DND-41 (cell line): Measurements from ENCODE around the gene AKAP13.

Experiments
- ATAC-seq: fragments of 200-7000 bp; cut with Tn5 transposase; 3 replicates; pipeline ENCODE4 v1.9.1; 2021; ENCODE audit warnings: low read depth; ENCODE audit not compliant: insufficient read depth
- DNase-seq: peaks from one replicate; pipeline ENCODE4 v3.0.0-alpha.2; 2020
- H2AFZ ChIP-seq: 2 replicates; pipeline ENCODE4 v1.6.0; 2012; ENCODE audit warnings: low read depth, low read length
- H3K27ac ChIP-seq: 2 replicates; pipeline ENCODE4 v1.5.1; 2012; ENCODE audit warnings: low read length, inconsistent platforms
- H3K27me3 ChIP-seq: fragments of 200-600 bp; sonication (generic); 2 replicates; pipeline ENCODE4 v1.6.0; 2012; ENCODE audit warnings: low read length, mild to moderate bottlenecking, inconsistent platforms; ENCODE audit not compliant: insufficient read depth, poor library complexity
- H3K36me3 ChIP-seq: 2 replicates; pipeline ENCODE4 v1.5.1; 2012; ENCODE audit warnings: low read length, inconsistent platforms; ENCODE audit not compliant: insufficient read depth
- H3K4me1 ChIP-seq: 2 replicates; pipeline ENCODE4 v1.5.1; 2012; ENCODE audit warnings: mild to moderate bottlenecking, low read length; ENCODE audit not compliant: insufficient read depth
- H3K4me2 ChIP-seq: 2 replicates; pipeline ENCODE4 v1.6.0; 2012; ENCODE audit warnings: mild to moderate bottlenecking, moderate library complexity, low read length, inconsistent platforms; ENCODE audit not compliant: insufficient read depth
- H3K4me3 ChIP-seq, 2 experiments: fragments of 200-600 bp in 1 of 2; shearing (Covaris generic) in 1 of 2; 2 replicates each; pipeline ENCODE4 v1.5.1; 2012 to 2016; ENCODE audit warnings: inconsistent platforms in 2 of 2, low read length in 2 of 2, mild to moderate bottlenecking in 2 of 2, low read depth in 1 of 2, moderate library complexity in 1 of 2
- H3K79me2 ChIP-seq: 2 replicates; pipeline ENCODE4 v1.6.0; 2012; ENCODE audit warnings: low read length, inconsistent platforms; ENCODE audit not compliant: insufficient read depth
- H3K9ac ChIP-seq: 2 replicates; pipeline ENCODE4 v1.6.0; 2012; ENCODE audit warnings: low read depth, mild to moderate bottlenecking, inconsistent platforms, low read length, moderate library complexity
- H3K9me3 ChIP-seq: 2 replicates; pipeline ENCODE4 v1.5.1; 2012; ENCODE audit warnings: low read length, moderate library complexity, mild to moderate bottlenecking, inconsistent platforms; ENCODE audit not compliant: insufficient read depth, severe bottlenecking
- H4K20me1 ChIP-seq: 2 replicates; pipeline ENCODE4 v1.6.0; 2012; ENCODE audit warnings: low read length; ENCODE audit not compliant: insufficient read depth
- EZH2 ChIP-seq: IDR thresholded peaks from 3 replicates; pipeline ENCODE4 v1.6.1; 2012; ENCODE audit warnings: borderline replicate concordance, low read depth, mild to moderate bottlenecking, moderate library complexity, low read length, inconsistent platforms; ENCODE audit not compliant: severe bottlenecking
- TF ChIP-seq, protein P1 (sequence below): IDR thresholded peaks from 2 replicates; pipeline ENCODE4 v1.5.1; 2012; ENCODE audit warnings: borderline replicate concordance, low read length, moderate library complexity, mild to moderate bottlenecking; ENCODE audit not compliant: poor library complexity, severe bottlenecking; ENCODE audit errors: extremely low read depth

Gene AKAP13

DNA sequence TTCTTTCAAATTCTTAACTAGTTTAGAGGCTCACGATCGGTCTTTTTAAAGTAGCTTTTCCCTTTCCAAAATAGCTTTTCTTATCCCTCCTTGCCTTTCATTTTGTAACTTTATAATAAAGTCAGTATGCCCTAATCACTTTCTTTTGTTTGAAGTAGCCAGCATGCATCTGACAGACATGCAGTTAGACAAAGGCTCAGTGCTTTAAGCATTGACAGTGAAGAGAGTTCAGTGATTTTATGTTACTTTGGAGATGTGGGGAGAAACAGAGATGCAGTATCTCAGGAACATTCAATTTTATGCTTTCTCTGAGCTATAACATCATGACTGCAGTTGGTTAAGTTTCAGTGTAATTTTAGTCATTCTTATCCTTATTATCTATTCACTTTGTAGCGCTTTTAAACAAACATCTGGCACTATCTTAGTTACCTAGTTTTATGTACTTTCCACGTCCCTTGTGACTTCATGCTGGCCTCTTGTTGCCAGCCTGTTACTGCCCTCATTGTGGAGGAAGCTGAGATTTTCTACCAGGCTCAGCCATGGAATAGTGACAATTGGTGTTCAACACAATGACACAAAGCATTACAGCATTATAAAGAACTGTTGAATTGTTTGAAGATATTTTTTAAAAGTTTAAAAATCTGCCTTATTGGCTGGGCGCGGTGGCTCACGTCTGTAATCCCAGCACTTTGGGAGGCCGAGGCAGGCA, 90.3 kb downstream of the AKAP13 start:
- no peak for ATAC-seq
- Histone ChIP-seq H3K79me2 (no peaks in the 10 kb centered on the region), H3K4me3 (no peak overlapping the region), H3K4me1 (no peaks in the 10 kb centered on the region), H3K9ac (no peak overlapping the region), H3K27ac (no peak overlapping the region), H4K20me1 (no peaks in the 10 kb centered on the region; the same call in 1 of the 2 replicates), H3K27me3 (no peaks in the 10 kb centered on the region), H3K9me3 (no peaks in the 10 kb centered on the region), H3K4me2 (no peak overlapping the region), H3K36me3 (no peaks in the 10 kb centered on the region), H2AFZ (no peak overlapping the region)
- DNase-seq = no peak
- TF ChIP-seq EZH2 = no peak
- TF ChIP-seq, protein P1, sequence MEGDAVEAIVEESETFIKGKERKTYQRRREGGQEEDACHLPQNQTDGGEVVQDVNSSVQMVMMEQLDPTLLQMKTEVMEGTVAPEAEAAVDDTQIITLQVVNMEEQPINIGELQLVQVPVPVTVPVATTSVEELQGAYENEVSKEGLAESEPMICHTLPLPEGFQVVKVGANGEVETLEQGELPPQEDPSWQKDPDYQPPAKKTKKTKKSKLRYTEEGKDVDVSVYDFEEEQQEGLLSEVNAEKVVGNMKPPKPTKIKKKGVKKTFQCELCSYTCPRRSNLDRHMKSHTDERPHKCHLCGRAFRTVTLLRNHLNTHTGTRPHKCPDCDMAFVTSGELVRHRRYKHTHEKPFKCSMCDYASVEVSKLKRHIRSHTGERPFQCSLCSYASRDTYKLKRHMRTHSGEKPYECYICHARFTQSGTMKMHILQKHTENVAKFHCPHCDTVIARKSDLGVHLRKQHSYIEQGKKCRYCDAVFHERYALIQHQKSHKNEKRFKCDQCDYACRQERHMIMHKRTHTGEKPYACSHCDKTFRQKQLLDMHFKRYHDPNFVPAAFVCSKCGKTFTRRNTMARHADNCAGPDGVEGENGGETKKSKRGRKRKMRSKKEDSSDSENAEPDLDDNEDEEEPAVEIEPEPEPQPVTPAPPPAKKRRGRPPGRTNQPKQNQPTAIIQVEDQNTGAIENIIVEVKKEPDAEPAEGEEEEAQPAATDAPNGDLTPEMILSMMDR = no peak

DNA sequence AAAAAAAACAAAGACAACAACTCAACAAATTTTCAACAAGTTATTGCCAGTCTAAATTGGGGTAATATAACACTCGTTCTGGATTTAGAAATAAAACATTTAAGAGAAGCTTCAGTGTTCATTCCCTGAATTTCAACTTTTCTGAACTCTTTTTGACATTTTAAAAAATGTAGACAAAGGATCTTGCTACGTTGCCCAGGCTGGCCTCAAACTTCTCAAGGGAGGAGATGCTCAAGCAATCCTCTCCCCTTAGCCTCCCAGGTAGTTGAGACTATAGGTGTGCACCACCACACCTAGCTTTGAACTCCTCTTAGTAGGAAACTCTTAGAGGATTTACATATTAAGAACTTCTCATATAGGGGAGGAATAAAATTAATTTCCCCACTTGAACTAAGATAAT, 91.9 kb downstream of the AKAP13 start:
- H3K27me3 ChIP-seq = no peaks in the 10 kb centered on the region
- no peaks in the 10 kb centered on the region for H3K79me2 ChIP-seq
- no peaks in the 10 kb centered on the region for H3K36me3 ChIP-seq
- no peak overlapping the region for H3K4me2 ChIP-seq
- H3K4me1 ChIP-seq = no peaks in the 10 kb centered on the region
- no peak overlapping the region for H2AFZ ChIP-seq
- H3K9ac ChIP-seq = no peak overlapping the region
- DNase-seq (no peak), ATAC-seq (no peak)
- H4K20me1 ChIP-seq = no peaks in the 10 kb centered on the region; the same call in 1 of the 2 replicates
- TF ChIP-seq, protein P1 = no peak
- no peak for TF ChIP-seq EZH2
- no peak overlapping the region for H3K27ac ChIP-seq
- H3K9me3 ChIP-seq = no peaks in the 10 kb centered on the region
- no peak overlapping the region for H3K4me3 ChIP-seq

DNA sequence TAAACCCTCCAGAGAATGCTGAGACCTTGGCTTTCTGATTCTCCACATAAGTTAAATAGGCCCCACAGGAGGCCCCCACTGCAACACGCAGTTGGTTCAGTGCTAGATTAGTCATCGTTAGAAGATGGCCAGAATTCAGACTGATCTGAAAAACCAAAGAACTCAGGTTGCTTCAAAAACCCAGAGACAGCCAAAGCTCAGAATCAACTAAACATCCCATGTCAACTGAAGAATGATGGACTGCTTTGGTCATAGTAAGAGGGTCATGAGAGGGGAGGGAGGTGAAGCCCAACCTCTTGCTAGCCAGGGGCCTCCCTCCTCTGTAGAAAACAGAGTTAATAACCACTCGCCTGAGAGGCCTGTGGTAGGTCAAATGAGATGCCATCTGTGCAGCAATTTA, 93.1 kb downstream of the AKAP13 start:
- no peaks in the 10 kb centered on the region; the same call in 1 of the 2 replicates for H4K20me1 ChIP-seq
- ATAC-seq (no peak), DNase-seq (no peak)
- no peak for TF ChIP-seq EZH2
- TF ChIP-seq, protein P1 = no peak
- no peaks in the 10 kb centered on the region for H3K79me2 ChIP-seq
- no peaks in the 10 kb centered on the region for H3K36me3 ChIP-seq
- H2AFZ ChIP-seq = no peak overlapping the region
- H3K27ac ChIP-seq = no peak overlapping the region
- H3K9ac ChIP-seq = no peak overlapping the region
- no peaks in the 10 kb centered on the region for H3K9me3 ChIP-seq
- H3K4me2 ChIP-seq = no peak overlapping the region
- H3K4me3 ChIP-seq = no peak overlapping the region
- no peaks in the 10 kb centered on the region for H3K27me3 ChIP-seq
- no peaks in the 10 kb centered on the region for H3K4me1 ChIP-seq

DNA sequence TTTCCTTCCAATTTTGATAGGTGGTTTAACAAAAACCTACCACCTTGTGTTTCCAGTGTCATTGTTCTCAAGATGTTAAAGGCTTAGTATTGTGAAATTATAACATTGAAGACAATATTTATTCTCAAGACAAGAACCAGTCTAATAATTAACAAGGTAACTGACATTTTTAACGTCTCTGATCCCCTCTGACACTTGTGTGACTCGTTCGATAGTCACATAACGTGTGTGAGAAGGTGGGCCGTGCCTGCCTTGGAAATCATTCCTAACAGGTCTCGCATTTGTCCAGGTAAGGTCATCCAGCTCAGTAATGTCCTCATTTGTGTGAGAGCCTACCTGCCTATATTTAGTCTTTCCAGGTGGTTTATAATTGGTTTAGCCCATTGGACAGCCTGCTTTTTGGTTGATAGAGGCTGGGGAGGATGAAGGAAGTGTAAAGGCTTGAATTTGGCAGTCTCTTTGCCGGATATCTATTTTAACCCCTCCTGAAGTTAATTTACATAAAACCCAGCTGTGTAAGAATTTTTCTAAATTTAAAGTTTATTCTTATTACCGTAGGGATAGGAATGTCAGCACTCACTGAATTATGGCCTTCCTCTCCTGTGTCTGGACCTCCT, 94.4 kb downstream of the AKAP13 start:
- no peak for ATAC-seq
- Histone ChIP-seq H2AFZ (no peak overlapping the region), H3K4me3 (no peak overlapping the region), H3K79me2 (no peaks in the 10 kb centered on the region), H3K27me3 (no peaks in the 10 kb centered on the region), H3K27ac (no peak overlapping the region), H3K9me3 (no peaks in the 10 kb centered on the region), H3K4me2 (no peak overlapping the region), H4K20me1 (peaks cover 3% of the 10 kb centered on the region; the same call in 1 of the 2 replicates), H3K36me3 (no peaks in the 10 kb centered on the region), H3K4me1 (no peaks in the 10 kb centered on the region), H3K9ac (no peak overlapping the region)
- TF ChIP-seq, protein P1 = no peak
- no peak for TF ChIP-seq EZH2
- no peak for DNase-seq
